Measurements from ENCODE around the gene SVOP.
"Not testable (repeated sequence)": the region's sequence is repeated elsewhere in the genome, so short reads cannot be mapped to it uniquely, and the experiment has no call there.

Gene SVOP

GRCh38 chr12:109052414-109053323 lies 31.8 kb upstream of the SVOP start, which contains the start of gene USP30:
Gene USP30, plus strand, starts transcription at chr12:109052576. Its CDS starts 103 bp downstream, at chr12:109052679.
- H4K91ac ChIP-seq (ENCODE audit: low read depth, low read length, poor library complexity), result no peak within 1 kb of the TSS
- H3K23ac ChIP-seq (ENCODE audit: low read depth, low read length, poor library complexity), result peak within 1 kb of the TSS; percentile 93
- H3K14ac ChIP-seq (ENCODE audit: low read length), result peak within 1 kb of the TSS; percentile 6
- peaks cover 4 to 12% of the 10 kb centered on the region in 2 donors for H3K4me1 ChIP-seq (ENCODE audit: control insufficient read depth in 2 of 2, insufficient read depth in 1 of 2, low read depth in 1 of 2, low read length in 2 of 2)
- H3K4ac ChIP-seq (ENCODE audit: low read length), result peak within 1 kb of the TSS; percentile 10
- H4K8ac ChIP-seq (ENCODE audit: low read depth, low read length), result peak within 1 kb of the TSS; percentile 48
- peak; percentile 88 for DNase-seq (ENCODE audit: low spot score)
- H2BK12ac ChIP-seq (ENCODE audit: low read length), result no peak within 1 kb of the TSS
- H2AK5ac ChIP-seq (ENCODE audit: low read depth, low read length), result peak within 1 kb of the TSS; percentile 54
- H3K4me2 ChIP-seq (ENCODE audit: insufficient read depth, low read length, poor library complexity, severe bottlenecking), result peak within 1 kb of the TSS; percentile 94
- H2BK120ac ChIP-seq (ENCODE audit: low read depth, low read length), result no peak within 1 kb of the TSS
- no CpG with 5 or more reads among the region's 61 CpGs for whole genome bisulfite sequencing, 2 donors (ENCODE audit: extremely low coverage in 2 of 2, insufficient read length in 2 of 2, insufficient replicate concordance in 1 of 2)
- H3K4me3 ChIP-seq (ENCODE audit: low read length in 2 of 2), result peak within 1 kb of the TSS; percentile 98 to 99
- H3K36me3 ChIP-seq (replicated peaks in 1 of 2; ENCODE audit: control insufficient read depth in 2 of 2, insufficient read depth in 2 of 2, low read length in 2 of 2), result peaks cover 2 to 6% of the 10 kb centered on the region in 2 donors
- peak within 1 kb of the TSS; percentile 33 for H3K27ac ChIP-seq (replicated peaks; ENCODE audit: low read length)
- peaks cover 4% of the 10 kb centered on the region for H3K79me1 ChIP-seq (ENCODE audit: low read depth, low read length)
- no peaks in the 10 kb centered on the region for H3K9me3 ChIP-seq (replicated peaks in 1 of 2; ENCODE audit: control insufficient read depth in 2 of 2, insufficient read depth in 1 of 2, low read depth in 1 of 2, low read length in 2 of 2)
- no peaks in the 10 kb centered on the region for H3K27me3 ChIP-seq (ENCODE audit: control insufficient read depth in 3 of 3, insufficient read depth in 3 of 3, low read depth in 1 of 3, low read length in 3 of 3)
- H3K9ac ChIP-seq (ENCODE audit: low read depth, low read length, poor library complexity), result peak within 1 kb of the TSS; percentile 96
- peak within 1 kb of the TSS; percentile 97 for H3K18ac ChIP-seq (ENCODE audit: low read length)
- H2AFZ ChIP-seq (ENCODE audit: low read length), result peak within 1 kb of the TSS; percentile 99
- peak within 1 kb of the TSS; percentile 56 for H2BK15ac ChIP-seq (ENCODE audit: low read length)
- H2BK5ac ChIP-seq (ENCODE audit: low read length), result peak within 1 kb of the TSS; percentile 93

GRCh38 chr12:109052097-109052413 lies 31.2 kb upstream of the SVOP start:
- no CpG with 5 or more reads among the region's 6 CpGs for WGBS, 2 donors (ENCODE audit: extremely low coverage in 2 of 2, insufficient read length in 2 of 2, insufficient replicate concordance in 1 of 2)
- Histone ChIP-seq H3K27me3 (ENCODE audit: control insufficient read depth in 3 of 3, insufficient read depth in 3 of 3, low read depth in 1 of 3, low read length in 3 of 3) (no peaks in the 10 kb centered on the region), H2BK12ac (ENCODE audit: low read length) (no peak overlapping the region), H2BK15ac (ENCODE audit: low read length) (no peak overlapping the region), H3K27ac (replicated peaks; ENCODE audit: low read length) (no peak overlapping the region), H2AFZ (ENCODE audit: low read length) (peak overlapping the region; percentile 99), H3K9me3 (replicated peaks in 1 of 2; ENCODE audit: control insufficient read depth in 2 of 2, insufficient read depth in 1 of 2, low read depth in 1 of 2, low read length in 2 of 2) (no peaks in the 10 kb centered on the region), H3K36me3 (replicated peaks in 1 of 2; ENCODE audit: control insufficient read depth in 2 of 2, insufficient read depth in 2 of 2, low read length in 2 of 2) (peaks cover 0 to 2% of the 10 kb centered on the region in 2 donors), H3K18ac (ENCODE audit: low read length) (no peak overlapping the region), H4K8ac (ENCODE audit: low read depth, low read length) (no peak overlapping the region), H3K14ac (ENCODE audit: low read length) (no peak overlapping the region), H3K4ac (ENCODE audit: low read length) (no peak overlapping the region), H2BK5ac (ENCODE audit: low read length) (peak overlapping the region; percentile 93), H3K79me1 (ENCODE audit: low read depth, low read length) (peaks cover 4% of the 10 kb centered on the region), H4K91ac (ENCODE audit: low read depth, low read length, poor library complexity) (no peak overlapping the region), H3K4me3 (ENCODE audit: low read length in 2 of 2) (peak overlapping the region; percentile 31 to 99), H2BK120ac (ENCODE audit: low read depth, low read length) (no peak overlapping the region), H3K9ac (ENCODE audit: low read depth, low read length, poor library complexity) (no peak overlapping the region), H2AK5ac (ENCODE audit: low read depth, low read length) (no peak overlapping the region), H3K4me1 (ENCODE audit: control insufficient read depth in 2 of 2, insufficient read depth in 1 of 2, low read depth in 1 of 2, low read length in 2 of 2) (peaks cover 4 to 12% of the 10 kb centered on the region in 2 donors), H3K4me2 (ENCODE audit: insufficient read depth, low read length, poor library complexity, severe bottlenecking) (peak overlapping the region; percentile 51), H3K23ac (ENCODE audit: low read depth, low read length, poor library complexity) (no peak overlapping the region)
- no peak for DNase-seq (ENCODE audit: low spot score)

- H2BK12ac ChIP-seq (ENCODE audit: low read length); H3K18ac ChIP-seq (ENCODE audit: low read length); H3K14ac ChIP-seq (ENCODE audit: low read length); H3K36me3 ChIP-seq (replicated peaks in 1 of 2; ENCODE audit: control insufficient read depth in 2 of 2, insufficient read depth in 2 of 2, low read length in 2 of 2); H4K91ac ChIP-seq (ENCODE audit: low read depth, low read length, poor library complexity); H3K23ac ChIP-seq (ENCODE audit: low read depth, low read length, poor library complexity); H3K79me1 ChIP-seq (ENCODE audit: low read depth, low read length); H2AFZ ChIP-seq (ENCODE audit: low read length); H3K4me3 ChIP-seq (ENCODE audit: low read length in 2 of 2); H2AK5ac ChIP-seq (ENCODE audit: low read depth, low read length); H3K4ac ChIP-seq (ENCODE audit: low read length); H3K27me3 ChIP-seq (ENCODE audit: control insufficient read depth in 3 of 3, insufficient read depth in 3 of 3, low read depth in 1 of 3, low read length in 3 of 3); H3K9me3 ChIP-seq (replicated peaks in 1 of 2; ENCODE audit: control insufficient read depth in 2 of 2, insufficient read depth in 1 of 2, low read depth in 1 of 2, low read length in 2 of 2); H3K4me2 ChIP-seq (ENCODE audit: insufficient read depth, low read length, poor library complexity, severe bottlenecking); H3K9ac ChIP-seq (ENCODE audit: low read depth, low read length, poor library complexity); H4K8ac ChIP-seq (ENCODE audit: low read depth, low read length); H3K27ac ChIP-seq (replicated peaks; ENCODE audit: low read length); H2BK5ac ChIP-seq (ENCODE audit: low read length); DNase-seq (ENCODE audit: low spot score); H2BK120ac ChIP-seq (ENCODE audit: low read depth, low read length); H2BK15ac ChIP-seq (ENCODE audit: low read length): not testable (repeated sequence)
- H3K4me1 ChIP-seq (ENCODE audit: control insufficient read depth in 2 of 2, insufficient read depth in 1 of 2, low read depth in 1 of 2, low read length in 2 of 2), result peaks cover 4 to 12% of the 10 kb centered on the region in 2 donors
- no CpG with 5 or more reads among the region's 8 CpGs for WGBS, 2 donors (ENCODE audit: extremely low coverage in 2 of 2, insufficient read length in 2 of 2, insufficient replicate concordance in 1 of 2)
Measured at GRCh38 chr12:109049794-109050193, 28.9 kb upstream of the SVOP start.

GRCh38 chr12:109048706-109049105 lies 27.8 kb upstream of the SVOP start:
- not testable (repeated sequence) for H3K9me3 ChIP-seq (replicated peaks in 1 of 2; ENCODE audit: control insufficient read depth in 2 of 2, insufficient read depth in 1 of 2, low read depth in 1 of 2, low read length in 2 of 2); H3K23ac ChIP-seq (ENCODE audit: low read depth, low read length, poor library complexity); H3K36me3 ChIP-seq (replicated peaks in 1 of 2; ENCODE audit: control insufficient read depth in 2 of 2, insufficient read depth in 2 of 2, low read length in 2 of 2); H2BK5ac ChIP-seq (ENCODE audit: low read length); H2BK12ac ChIP-seq (ENCODE audit: low read length); H3K14ac ChIP-seq (ENCODE audit: low read length); H3K4me3 ChIP-seq (ENCODE audit: low read length in 2 of 2); H3K27me3 ChIP-seq (ENCODE audit: control insufficient read depth in 3 of 3, insufficient read depth in 3 of 3, low read depth in 1 of 3, low read length in 3 of 3); H4K91ac ChIP-seq (ENCODE audit: low read depth, low read length, poor library complexity); H3K79me1 ChIP-seq (ENCODE audit: low read depth, low read length); H2BK15ac ChIP-seq (ENCODE audit: low read length); H3K4me2 ChIP-seq (ENCODE audit: insufficient read depth, low read length, poor library complexity, severe bottlenecking); H3K18ac ChIP-seq (ENCODE audit: low read length); H2BK120ac ChIP-seq (ENCODE audit: low read depth, low read length); H3K4ac ChIP-seq (ENCODE audit: low read length); H2AK5ac ChIP-seq (ENCODE audit: low read depth, low read length); H2AFZ ChIP-seq (ENCODE audit: low read length); H3K9ac ChIP-seq (ENCODE audit: low read depth, low read length, poor library complexity); H3K27ac ChIP-seq (replicated peaks; ENCODE audit: low read length); H4K8ac ChIP-seq (ENCODE audit: low read depth, low read length); DNase-seq (ENCODE audit: low spot score)
- peaks cover 4 to 10% of the 10 kb centered on the region in 2 donors for H3K4me1 ChIP-seq (ENCODE audit: control insufficient read depth in 2 of 2, insufficient read depth in 1 of 2, low read depth in 1 of 2, low read length in 2 of 2)
- WGBS, 2 donors (ENCODE audit: extremely low coverage in 2 of 2, insufficient read length in 2 of 2, insufficient replicate concordance in 1 of 2), result no CpG with 5 or more reads among the region's 3 CpGs

All from neuronal stem cell (in vitro differentiated cells).